ENCODE measurements around the gene DHRS12. TPM values are rescaled to one million over a fixed set of nuclear protein-coding genes. Genes with fewer than 3 reads are reported as not detected.
A peak's percentile ranks its signal among the peaks of the same experiment; 100 is the strongest.

The DHRS12 gene
- total RNA-seq, 1 donor, result 4.3 TPM

DNA sequence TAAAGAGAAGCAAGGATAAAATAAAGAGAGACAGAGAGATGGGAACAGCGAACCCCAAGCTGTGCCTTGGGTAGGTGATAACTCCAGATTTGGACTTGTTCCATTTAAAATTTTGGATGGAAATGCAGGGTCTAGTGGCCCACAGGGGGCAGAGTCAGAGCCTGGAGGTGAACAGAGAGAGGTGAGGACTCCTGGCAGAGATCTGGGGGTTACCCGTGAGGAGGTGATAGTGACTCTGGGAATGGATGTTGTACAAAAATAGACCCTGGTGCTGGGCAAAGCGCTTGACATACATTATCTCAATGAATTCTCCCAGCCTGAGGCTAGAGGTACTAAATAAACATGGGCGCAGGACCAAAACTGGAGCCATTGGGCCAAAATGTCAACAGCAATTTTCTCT, 14.3 kb upstream of the DHRS12 start:
- DNase-seq (ENCODE audit: low read depth), result no peak
- TF ChIP-seq CTCF (IDR thresholded peaks at IDR 0.05; ENCODE audit: insufficient read depth, low read depth, low read length), result no peak

DNA sequence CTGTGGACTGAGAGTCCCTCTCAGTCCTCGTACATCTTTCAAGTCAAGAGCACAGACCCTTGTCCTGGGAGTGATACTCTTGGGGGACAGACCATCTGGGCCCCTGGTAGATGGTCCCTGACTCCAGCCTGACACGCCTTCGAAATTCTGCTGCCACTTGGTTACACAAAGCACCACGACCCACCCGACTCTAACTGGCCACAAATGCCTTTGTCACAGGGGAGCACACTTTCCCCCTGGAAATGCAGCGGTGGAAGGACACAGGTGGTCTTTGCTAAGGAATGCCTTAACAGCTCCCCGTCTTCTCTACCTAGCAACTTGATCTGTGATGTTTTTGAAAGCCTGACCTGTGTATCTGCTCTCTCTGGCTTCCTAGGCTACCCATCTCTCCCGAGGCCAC, 13.8 kb upstream of the DHRS12 start:
- TF ChIP-seq CTCF (IDR thresholded peaks at IDR 0.05; ENCODE audit: insufficient read depth, low read depth, low read length), result no peak
- DNase-seq (ENCODE audit: low read depth), result no peak
- H3K4me3 ChIP-seq (ENCODE audit: low read depth, low read length), result no peak overlapping the region

More for the DNA sequence above, 14.3 kb upstream of the DHRS12 start:
- no peak overlapping the region for H3K4me3 ChIP-seq (ENCODE audit: low read depth, low read length)

DNA sequence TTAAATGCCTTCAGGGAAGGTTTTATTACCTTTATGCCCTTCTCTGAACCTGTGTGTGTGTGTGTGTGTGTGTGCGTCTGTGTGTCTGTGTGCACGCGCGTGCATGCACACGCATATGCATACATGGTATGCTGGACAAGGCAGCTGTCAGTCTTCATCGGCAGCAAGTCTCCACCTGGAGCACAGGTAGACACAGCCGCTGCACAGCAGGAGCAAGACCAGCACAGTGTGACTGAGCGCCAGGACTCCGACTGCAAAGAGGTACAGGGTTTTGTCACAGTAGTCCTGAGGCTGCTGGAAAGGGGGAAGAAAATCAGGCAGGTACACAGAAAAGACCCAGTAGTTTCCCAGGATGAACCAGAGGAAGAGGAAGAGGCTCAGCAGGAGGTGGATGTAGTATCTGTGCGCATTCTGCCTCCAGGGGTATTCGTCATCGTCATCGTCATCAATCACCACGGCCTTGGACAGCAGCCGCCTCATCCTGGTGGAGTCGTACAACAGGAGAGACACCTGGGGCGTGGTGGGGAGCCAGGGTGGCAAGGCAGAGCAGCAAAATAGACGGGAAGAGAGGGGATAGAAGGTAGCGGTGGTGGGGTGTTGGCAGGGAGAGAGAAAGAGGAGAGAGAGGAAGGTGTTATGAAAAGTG, 12.8 kb upstream of the DHRS12 start:
- no peak for DNase-seq (ENCODE audit: low read depth)
- TF ChIP-seq CTCF (IDR thresholded peaks at IDR 0.05; ENCODE audit: insufficient read depth, low read depth, low read length), result no peak
- H3K4me3 ChIP-seq (ENCODE audit: low read depth, low read length), result no peak overlapping the region

DNA sequence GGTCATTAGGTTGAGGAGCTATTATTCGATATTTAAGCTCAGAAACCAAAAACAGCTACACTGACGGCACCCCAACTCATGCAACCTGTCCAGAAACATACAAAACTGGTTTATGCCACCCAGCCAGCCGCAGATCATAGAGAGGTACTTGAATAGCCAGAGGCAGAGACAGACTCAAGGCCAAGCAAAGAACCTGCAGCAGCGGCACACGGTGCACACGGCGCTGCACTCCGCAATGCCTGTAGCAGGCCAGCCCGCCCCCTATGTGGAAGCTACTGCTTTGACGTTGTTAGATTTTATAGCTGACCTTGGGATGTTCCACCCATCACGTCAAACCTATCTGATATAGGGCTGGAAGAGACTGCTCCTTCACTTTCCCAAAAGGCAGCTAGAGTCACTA, 11.9 kb upstream of the DHRS12 start:
- no peak for DNase-seq (ENCODE audit: low read depth)
- H3K4me3 ChIP-seq (ENCODE audit: low read depth, low read length), result no peak overlapping the region
- no peak for TF ChIP-seq CTCF (IDR thresholded peaks at IDR 0.05; ENCODE audit: insufficient read depth, low read depth, low read length)

- peak; percentile 91 for TF ChIP-seq CTCF (IDR thresholded peaks at IDR 0.05; ENCODE audit: insufficient read depth, low read depth, low read length)
- peak; percentile 63 for DNase-seq (ENCODE audit: low read depth)
- H3K4me3 ChIP-seq (ENCODE audit: low read depth, low read length), result peak overlapping the region; percentile 51
These were observed 11.1 kb upstream of the DHRS12 start for GRCh38 chr13:51814825-51815650.

DNA sequence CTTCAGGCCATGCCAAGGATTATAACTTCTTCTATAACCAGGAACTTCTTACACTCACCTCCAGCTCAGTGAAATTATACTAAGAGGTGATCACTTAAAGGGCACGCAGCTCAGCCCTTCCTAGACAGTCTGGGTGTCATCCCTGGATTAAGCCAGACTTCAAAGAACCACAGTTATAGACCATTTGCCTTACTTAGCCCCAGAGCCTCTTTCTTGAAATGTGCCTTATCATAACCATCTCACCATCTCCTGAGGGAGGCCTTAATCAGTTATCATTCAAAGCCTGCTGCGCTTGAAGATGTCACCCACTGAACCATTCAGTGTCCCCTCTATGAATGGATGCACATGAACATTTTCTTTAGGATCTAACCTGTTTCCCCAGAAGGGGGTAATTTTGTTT, 10.1 kb upstream of the DHRS12 start:
- DNase-seq (ENCODE audit: low read depth), result no peak
- TF ChIP-seq CTCF (IDR thresholded peaks at IDR 0.05; ENCODE audit: insufficient read depth, low read depth, low read length), result no peak
- no peak overlapping the region for H3K4me3 ChIP-seq (ENCODE audit: low read depth, low read length)

All from fibroblast of villous mesenchyme (primary cell).